Glutamatergic neuron (in vitro differentiated cells): ENCODE measurements around the gene PCYT2. TPM values are rescaled to one million over a fixed set of nuclear protein-coding genes. Genes with fewer than 3 reads are reported as not detected.

Experiments
- DNase-seq: peaks from one replicate; pipeline ENCODE4 v3.0.0; 2022
- H3K27ac Mint-ChIP-seq: one replicate; pipeline ENCODE4 v1.8.0; 2020; ENCODE audit warnings: mild to moderate bottlenecking, mixed read lengths, inconsistent platforms; ENCODE audit not compliant: unreplicated experiment
- H3K27me3 Mint-ChIP-seq: one replicate; pipeline ENCODE4 v1.8.0; 2020; ENCODE audit warnings: mild to moderate bottlenecking, moderate library complexity, mixed read lengths, inconsistent platforms; ENCODE audit not compliant: unreplicated experiment
- H3K36me3 Mint-ChIP-seq: one replicate; pipeline ENCODE4 v1.8.0; 2020; ENCODE audit warnings: mild to moderate bottlenecking, mixed read lengths, inconsistent platforms; ENCODE audit not compliant: unreplicated experiment
- H3K4me1 Mint-ChIP-seq: one replicate; pipeline ENCODE4 v1.8.0; 2020; ENCODE audit warnings: mild to moderate bottlenecking, low read depth, mixed read lengths, inconsistent platforms; ENCODE audit not compliant: unreplicated experiment
- H3K4me3 Mint-ChIP-seq: one replicate; pipeline ENCODE4 v1.8.0; 2020; ENCODE audit warnings: mild to moderate bottlenecking, mixed read lengths, inconsistent platforms; ENCODE audit not compliant: unreplicated experiment
- H3K9me3 Mint-ChIP-seq: one replicate; pipeline ENCODE4 v1.8.0; 2020; ENCODE audit warnings: mild to moderate bottlenecking, moderate library complexity, mixed read lengths, inconsistent platforms; ENCODE audit not compliant: unreplicated experiment
- CTCF ChIP-seq: fragments of 200-600 bp; sonication (generic); IDR thresholded peaks from one replicate; pipeline ENCODE4 v1.5.0; 2021; ENCODE audit not compliant: partially characterized antibody, unreplicated experiment
- total RNA-seq: library from RNA; stranded (reverse); fragmentation: NEBNext Ultra II Directional; extraction: Animal tissue kit (Norgen Biotek cat#: 25700); gene quantifications from one replicate; pipeline ENCODE4 v1.2.1, GENCODE V29; 2021; ENCODE audit not compliant: unreplicated experiment

Gene PCYT2
- total RNA-seq, 1 donor from 2014 or later, result 63.0 TPM

GRCh38 chr17:81909966-81910839 is 996 bp downstream of the PCYT2 start:
- TF ChIP-seq CTCF, result no peak
- H3K27ac Mint-ChIP-seq, result no peak overlapping the region
- H3K4me1 Mint-ChIP-seq, result peaks cover 1% of the 10 kb centered on the region
- peak overlapping the region; percentile 93 for H3K4me3 Mint-ChIP-seq
- peaks cover 5% of the 10 kb centered on the region for H3K9me3 Mint-ChIP-seq
- no peaks in the 10 kb centered on the region for H3K27me3 Mint-ChIP-seq
- no peak for DNase-seq
- no peaks in the 10 kb centered on the region for H3K36me3 Mint-ChIP-seq

- Mint-ChIP-seq H3K27ac (no peak overlapping the region), H3K4me3 (no peak overlapping the region), H3K36me3 (no peaks in the 10 kb centered on the region)
Observed at GRCh38 chr17:81909231-81909630, 2.0 kb downstream of the PCYT2 start.

GRCh38 chr17:81908793-81909192 is 2.4 kb downstream of the PCYT2 start:
- Mint-ChIP-seq H3K9me3 (peaks cover 6% of the 10 kb centered on the region), H3K4me1 (peaks cover 1% of the 10 kb centered on the region), H3K27me3 (no peaks in the 10 kb centered on the region), H3K4me3 (no peak overlapping the region), H3K36me3 (no peaks in the 10 kb centered on the region), H3K27ac (no peak overlapping the region)
- TF ChIP-seq CTCF, result no peak
- no peak for DNase-seq

More at GRCh38 chr17:81909231-81909630, 2.0 kb downstream of the PCYT2 start:
- no peak for TF ChIP-seq CTCF
- Mint-ChIP-seq H3K27me3 (no peaks in the 10 kb centered on the region), H3K4me1 (peaks cover 1% of the 10 kb centered on the region), H3K9me3 (peaks cover 5% of the 10 kb centered on the region)
- DNase-seq, result no peak

GRCh38 chr17:81907219-81908145 is 3.7 kb downstream of the PCYT2 start:
- no peak overlapping the region for H3K4me3 Mint-ChIP-seq
- H3K9me3 Mint-ChIP-seq, result peaks cover 4% of the 10 kb centered on the region
- no peaks in the 10 kb centered on the region for H3K27me3 Mint-ChIP-seq
- no peaks in the 10 kb centered on the region for H3K4me1 Mint-ChIP-seq
- no peak for TF ChIP-seq CTCF
- H3K36me3 Mint-ChIP-seq, result no peaks in the 10 kb centered on the region
- no peak for DNase-seq
- no peak overlapping the region for H3K27ac Mint-ChIP-seq
